Ramos (cell line): Measurements from ENCODE around the gene PRDM16.

ENCODE experiments used
- in situ Hi-C: fragments of 300-500 bp; cut with MboI; formaldehyde crosslinking; loops from one replicate; pipeline ENCODE4 v1.14.3; 2022; ENCODE audit warnings: low sequenced_read_pairs; ENCODE audit not compliant: unreplicated experiment

The PRDM16 gene

GRCh38 chr1:3068564-3069431, at the start of gene PRDM16:
PRDM16 (plus strand) TSS chr1:3069203; CDS start chr1:3069260, 57 bp downstream.
- in situ Hi-C loops: no loop called here

GRCh38 chr1:3019516-3020051, 49.4 kb upstream of the PRDM16 start:
- in situ Hi-C loops: loop anchor here (25.0 kb wide), 1 partner anchor 293 kb away; no protein-coding TSS in a partner anchor

- in situ Hi-C loops: loop anchor here (25.0 kb wide), 1 partner anchor 292 kb away; no protein-coding TSS in a partner anchor
Observed at GRCh38 chr1:3020263-3020909, 48.6 kb upstream of the PRDM16 start.

GRCh38 chr1:3021233-3021671, 47.8 kb upstream of the PRDM16 start, which contains the start of gene ACTRT2:
ACTRT2 (plus strand) TSS chr1:3021467; CDS start chr1:3021687, 220 bp downstream.
- in situ Hi-C loops: loop anchor here (25.0 kb wide), 1 partner anchor 291 kb away; no protein-coding TSS in a partner anchor

GRCh38 chr1:3021801-3022401, 47.1 kb upstream of the PRDM16 start:
- in situ Hi-C loops: loop anchor here (25.0 kb wide), 1 partner anchor 290 kb away; no protein-coding TSS in a partner anchor

GRCh38 chr1:3022511-3022973, 46.5 kb upstream of the PRDM16 start:
- in situ Hi-C loops: loop anchor here (25.0 kb wide), 1 partner anchor 290 kb away; no protein-coding TSS in a partner anchor

GRCh38 chr1:3022976-3023375, 46.0 kb upstream of the PRDM16 start:
- in situ Hi-C loops: loop anchor here (25.0 kb wide), 1 partner anchor 289 kb away; no protein-coding TSS in a partner anchor

GRCh38 chr1:3024019-3024418, 45.0 kb upstream of the PRDM16 start:
- in situ Hi-C loops: loop anchor here (25.0 kb wide), 1 partner anchor 288 kb away; no protein-coding TSS in a partner anchor

- in situ Hi-C loops: loop anchor here (25.0 kb wide), 1 partner anchor 288 kb away; no protein-coding TSS in a partner anchor
Observed at GRCh38 chr1:3024588-3024987, 44.4 kb upstream of the PRDM16 start.

GRCh38 chr1:3026124-3026523, 42.9 kb upstream of the PRDM16 start:
- in situ Hi-C loops: no loop called here

- in situ Hi-C loops: no loop called here
Observed at GRCh38 chr1:3026581-3027391, 42.2 kb upstream of the PRDM16 start.

- in situ Hi-C loops: no loop called here
Observed at GRCh38 chr1:3027611-3028371, 41.2 kb upstream of the PRDM16 start.

- in situ Hi-C loops: no loop called here
Observed at GRCh38 chr1:3028531-3029282, 40.3 kb upstream of the PRDM16 start.

GRCh38 chr1:3029481-3029961, 39.5 kb upstream of the PRDM16 start:
- in situ Hi-C loops: no loop called here

- in situ Hi-C loops: no loop called here
Observed at GRCh38 chr1:3029991-3030662, 38.9 kb upstream of the PRDM16 start.

GRCh38 chr1:3030663-3031381, 38.2 kb upstream of the PRDM16 start:
- in situ Hi-C loops: no loop called here
